WTC11 (cell line): ENCODE measurements around the gene COL2A1.

Source experiments
- CTCF ChIP-seq: fragments of 200-600 bp; IDR thresholded peaks from 2 replicates; pipeline ENCODE4 v1.8.0; 2022; ENCODE audit warnings: antibody characterized with exemption
- ERG ChIP-seq: fragments of 250-450 bp; sonication (Bioruptor Pico); IDR thresholded peaks from 2 replicates; pipeline ENCODE4 v1.8.0; 2021; ENCODE audit warnings: mild to moderate bottlenecking
- ETV6 ChIP-seq: sonication (generic); formaldehyde crosslinking; IDR thresholded peaks from 2 replicates; pipeline ENCODE4 v1.8.1; 2022; ENCODE audit warnings: mild to moderate bottlenecking, missing genetic modification reagents
- FOXJ3 ChIP-seq: sonication (generic); formaldehyde crosslinking; IDR thresholded peaks from 2 replicates; pipeline ENCODE4 v1.9.0; 2021; ENCODE audit warnings: missing genetic modification reagents, mild to moderate bottlenecking, borderline replicate concordance
- GABPB1 ChIP-seq: sonication (generic); formaldehyde crosslinking; IDR thresholded peaks from 2 replicates; pipeline ENCODE4 v1.8.1; 2023; ENCODE audit warnings: mild to moderate bottlenecking, missing genetic modification reagents
- JUN ChIP-seq: sonication (generic); formaldehyde crosslinking; IDR thresholded peaks from 2 replicates; pipeline ENCODE4 v1.8.0; 2023; ENCODE audit warnings: mild to moderate bottlenecking, missing genetic modification reagents
- MAX ChIP-seq: sonication (generic); formaldehyde crosslinking; IDR thresholded peaks from 2 replicates; pipeline ENCODE4 v1.8.0; 2022; ENCODE audit warnings: mild to moderate bottlenecking, missing genetic modification reagents
- PRDM15 ChIP-seq: sonication (generic); formaldehyde crosslinking; IDR thresholded peaks from 2 replicates; pipeline ENCODE4 v1.8.0; 2022; ENCODE audit warnings: missing genetic modification reagents
- RELA ChIP-seq: sonication (generic); formaldehyde crosslinking; IDR thresholded peaks from 2 replicates; pipeline ENCODE4 v1.8.1; 2022; ENCODE audit warnings: missing genetic modification reagents, mild to moderate bottlenecking, borderline replicate concordance
- SP1 ChIP-seq: sonication (generic); formaldehyde crosslinking; conservative IDR thresholded peaks from 2 replicates; pipeline ENCODE4 v1.8.1; 2022; ENCODE audit warnings: missing genetic modification reagents
- USF1 ChIP-seq: sonication (generic); formaldehyde crosslinking; IDR thresholded peaks from 2 replicates; pipeline ENCODE4 v1.8.0; 2022; ENCODE audit warnings: mild to moderate bottlenecking, missing genetic modification reagents
- ZNF121 ChIP-seq: sonication (generic); formaldehyde crosslinking; IDR thresholded peaks from 2 replicates; pipeline ENCODE4 v1.8.0; 2023; ENCODE audit warnings: missing genetic modification reagents
- ZNF532 ChIP-seq: fragments of 250-450 bp; sonication (Bioruptor Pico); IDR thresholded peaks from 2 replicates; pipeline ENCODE4 v1.9.0; 2021; ENCODE audit warnings: mild to moderate bottlenecking, borderline replicate concordance

GRCh38 chr12:47946413-47947323 is 57.6 kb downstream of the COL2A1 start:
- TF ChIP-seq GABPB1 (CRISPR knock-in tag): no peak
- no peak for TF ChIP-seq CTCF
- no peak for TF ChIP-seq ETV6 (CRISPR knock-in tag)
- no peak for TF ChIP-seq PRDM15 (CRISPR knock-in tag)
- no peak for TF ChIP-seq ZNF532 (CRISPR knock-in tag)
- no peak for TF ChIP-seq MAX (CRISPR knock-in tag)
- TF ChIP-seq JUN: no peak
- TF ChIP-seq RELA (CRISPR knock-in tag): no peak
- no peak for TF ChIP-seq FOXJ3 (CRISPR knock-in tag)
- TF ChIP-seq SP1 (CRISPR knock-in tag): no peak
- TF ChIP-seq USF1: no peak
- no peak for TF ChIP-seq ERG (CRISPR knock-in tag)
- TF ChIP-seq ZNF121 (CRISPR knock-in tag): no peak
